Osteoblast (primary cell): ENCODE results near the gene SEPTIN10. TPM values are rescaled to one million over a fixed set of nuclear protein-coding genes. Genes with fewer than 3 reads are reported as not detected.

Experiments
- DNase-seq: peaks from one replicate; pipeline ENCODE4 v3.0.0; 2011; ENCODE audit warnings: low spot score, mixed read lengths; ENCODE audit not compliant: insufficient read length; ENCODE audit errors: missing footprints
- H2AFZ ChIP-seq: 2 replicates; pipeline ENCODE4 v1.6.0; 2011; ENCODE audit warnings: mild to moderate bottlenecking, low read length
- H3K27ac ChIP-seq: 2 replicates; pipeline ENCODE4 v1.5.1; 2011; ENCODE audit warnings: mild to moderate bottlenecking, low read depth, low read length, moderate library complexity
- H3K27me3 ChIP-seq: 2 replicates; pipeline ENCODE4 v1.6.0; 2012; ENCODE audit warnings: mild to moderate bottlenecking, control low read depth, inconsistent platforms, low read length, moderate library complexity; ENCODE audit not compliant: insufficient read depth
- H3K36me3 ChIP-seq: 2 replicates; pipeline ENCODE4 v1.5.1; 2011; ENCODE audit warnings: mild to moderate bottlenecking, low read length, control low read depth, moderate library complexity; ENCODE audit not compliant: insufficient read depth
- H3K4me1 ChIP-seq: 2 replicates; pipeline ENCODE4 v1.5.1; 2011; ENCODE audit warnings: mild to moderate bottlenecking, low read length, control low read depth, moderate library complexity; ENCODE audit not compliant: insufficient read depth
- H3K4me2 ChIP-seq: 2 replicates; pipeline ENCODE4 v1.6.0; 2011; ENCODE audit warnings: mild to moderate bottlenecking, low read length; ENCODE audit not compliant: insufficient read depth
- H3K4me3 ChIP-seq: fragments of 200-600 bp; sonication (generic); 3 replicates; pipeline ENCODE4 v1.5.1; 2012; ENCODE audit warnings: mild to moderate bottlenecking, low read length, inconsistent platforms; ENCODE audit not compliant: insufficient read depth
- H3K79me2 ChIP-seq: 2 replicates; pipeline ENCODE4 v1.6.0; 2012; ENCODE audit warnings: mild to moderate bottlenecking, low read length, control low read depth, inconsistent platforms; ENCODE audit not compliant: insufficient read depth
- H3K9me3 ChIP-seq: 2 replicates; pipeline ENCODE4 v1.5.1; 2011; ENCODE audit warnings: low read depth, low read length, control low read depth
- H4K20me1 ChIP-seq: 2 replicates; pipeline ENCODE4 v1.6.0; 2012; ENCODE audit warnings: mild to moderate bottlenecking, low read length, control low read depth; ENCODE audit not compliant: insufficient read depth
- CTCF ChIP-seq: IDR thresholded peaks from 2 replicates; pipeline ENCODE4 v1.5.1; 2011; ENCODE audit warnings: mild to moderate bottlenecking, low read depth, low read length, moderate library complexity; ENCODE audit errors: extremely low read depth
- total RNA-seq: library from RNA; depleted of rRNA; stranded (reverse); fragments of >200 nt; gene quantifications from 2 replicates; pipeline ENCODE4 v1.2.3, GENCODE V29; 2012

Gene SEPTIN10
- total RNA-seq, 1 donor: 101 TPM

- no peak overlapping the region for H2AFZ ChIP-seq
- no peaks in the 10 kb centered on the region for H3K36me3 ChIP-seq
- H3K4me1 ChIP-seq: no peaks in the 10 kb centered on the region
- H3K9me3 ChIP-seq: no peaks in the 10 kb centered on the region
- no peaks in the 10 kb centered on the region for H4K20me1 ChIP-seq
- no peak overlapping the region for H3K4me3 ChIP-seq
- H3K27ac ChIP-seq: no peak overlapping the region
- no peaks in the 10 kb centered on the region for H3K79me2 ChIP-seq
- TF ChIP-seq CTCF: no peak
- peaks cover 8% of the 10 kb centered on the region for H3K27me3 ChIP-seq
- DNase-seq: peak; percentile 64
- no peak overlapping the region for H3K4me2 ChIP-seq
Observed at GRCh38 chr2:109523536-109524361, 90.0 kb downstream of the SEPTIN10 start.

- Histone ChIP-seq H3K4me2 (no peak overlapping the region), H4K20me1 (no peaks in the 10 kb centered on the region), H3K27me3 (peaks cover 8% of the 10 kb centered on the region), H2AFZ (no peak overlapping the region), H3K4me1 (no peaks in the 10 kb centered on the region), H3K36me3 (no peaks in the 10 kb centered on the region), H3K9me3 (no peaks in the 10 kb centered on the region), H3K27ac (no peak overlapping the region), H3K4me3 (no peak overlapping the region), H3K79me2 (no peaks in the 10 kb centered on the region)
- TF ChIP-seq CTCF: no peak
- DNase-seq: peak; percentile 64
Observed at GRCh38 chr2:109523121-109523520, 90.6 kb downstream of the SEPTIN10 start.

- H3K4me1 ChIP-seq: no peaks in the 10 kb centered on the region
- H3K27me3 ChIP-seq: peaks cover 8% of the 10 kb centered on the region
- no peak overlapping the region for H3K4me3 ChIP-seq
- H3K79me2 ChIP-seq: no peaks in the 10 kb centered on the region
- H4K20me1 ChIP-seq: no peaks in the 10 kb centered on the region
- no peaks in the 10 kb centered on the region for H3K36me3 ChIP-seq
- no peak overlapping the region for H3K4me2 ChIP-seq
- no peak overlapping the region for H3K27ac ChIP-seq
- no peak overlapping the region for H2AFZ ChIP-seq
- DNase-seq: no peak
- TF ChIP-seq CTCF: no peak
- H3K9me3 ChIP-seq: no peaks in the 10 kb centered on the region
Observed at GRCh38 chr2:109522063-109522374, 91.7 kb downstream of the SEPTIN10 start.

- peak; percentile 72 for DNase-seq
- no peak overlapping the region for H2AFZ ChIP-seq
- no peaks in the 10 kb centered on the region for H3K79me2 ChIP-seq
- H3K27ac ChIP-seq: no peak overlapping the region
- no peak for TF ChIP-seq CTCF
- no peak overlapping the region for H3K4me3 ChIP-seq
- peak overlapping the region; percentile 39 for H3K4me2 ChIP-seq
- H4K20me1 ChIP-seq: no peaks in the 10 kb centered on the region
- H3K36me3 ChIP-seq: no peaks in the 10 kb centered on the region
- no peaks in the 10 kb centered on the region for H3K4me1 ChIP-seq
- H3K27me3 ChIP-seq: peaks cover 4% of the 10 kb centered on the region
- H3K9me3 ChIP-seq: no peaks in the 10 kb centered on the region
Observed at GRCh38 chr2:109521233-109522062, 92.3 kb downstream of the SEPTIN10 start.
